PC-3 (cell line): ENCODE results near the gene METAP1D. TPM values are rescaled to one million over a fixed set of nuclear protein-coding genes. Genes with fewer than 3 reads are reported as not detected.

Source experiments
- ATAC-seq: fragments of 200-7000 bp; cut with Tn5 transposase; 2 replicates; pipeline ENCODE4 v1.9.1; 2020; ENCODE audit warnings: mild to moderate bottlenecking, moderate library complexity
- BruUV-seq: library from RNA; stranded (reverse); fragments of 400-500 nt; replicated peaks from 2 replicates; lab custom pipeline; 2021; lab: Mats Ljungman, UMichigan
- CTCF ChIA-PET: fragments of 300-600 bp; sonication (Branson Sonifier 250); formaldehyde crosslinking; loops from one replicate; lab custom pipeline; 2022; ENCODE audit warnings: antibody characterized with exemption; lab: Charles Lee
- POLR2A ChIA-PET: fragments of 300-600 bp; sonication (Branson Sonifier 250); formaldehyde crosslinking; loops from one replicate; lab custom pipeline; 2022; ENCODE audit warnings: antibody characterized with exemption; ENCODE audit not compliant: unreplicated experiment; lab: Charles Lee
- DNase-seq: peaks from one replicate; pipeline ENCODE4 v3.0.0-alpha.2; 2015
- H2AFZ ChIP-seq: fragments of 300-600 bp; sonication (generic); 2 replicates; pipeline ENCODE4 v1.6.0; 2016; ENCODE audit warnings: antibody characterized with exemption, low read length
- H3F3A ChIP-seq: fragments of 300-600 bp; sonication (generic); one replicate; pipeline ENCODE4 v1.6.0; 2017; ENCODE audit warnings: antibody characterized with exemption, low read length, control low read depth, mild to moderate bottlenecking; ENCODE audit not compliant: unreplicated experiment
- H3K27ac ChIP-seq: fragments of 300-600 bp; sonication (generic); 2 replicates; pipeline ENCODE4 v1.5.1; 2016; ENCODE audit warnings: mild to moderate bottlenecking, low read length
- H3K27me3 ChIP-seq: fragments of 300-600 bp; sonication (generic); 2 replicates; pipeline ENCODE4 v1.6.1; 2016; ENCODE audit warnings: low read length, mixed read lengths
- H3K36me3 ChIP-seq: fragments of 300-600 bp; sonication (generic); 2 replicates; pipeline ENCODE4 v1.6.1; 2016; ENCODE audit warnings: low read depth, mixed run types, low read length, mixed read lengths
- H3K4me1 ChIP-seq: fragments of 300-600 bp; sonication (generic); 2 replicates; pipeline ENCODE4 v1.5.1; 2016; ENCODE audit warnings: low read length; ENCODE audit not compliant: insufficient read depth
- H3K4me2 ChIP-seq: fragments of 300-600 bp; sonication (generic); 2 replicates; pipeline ENCODE4 v1.6.0; 2016; ENCODE audit warnings: low read length
- H3K4me3 ChIP-seq: fragments of 300-600 bp; sonication (generic); 2 replicates; pipeline ENCODE4 v1.5.1; 2016; ENCODE audit warnings: mild to moderate bottlenecking, low read length, mixed read lengths
- H3K79me2 ChIP-seq: fragments of 300-600 bp; sonication (generic); 2 replicates; pipeline ENCODE4 v1.6.1; 2017; ENCODE audit warnings: low read length, mixed read lengths
- H3K9ac ChIP-seq: fragments of 300-600 bp; sonication (generic); 2 replicates; pipeline ENCODE4 v1.6.0; 2016; ENCODE audit warnings: mild to moderate bottlenecking, low read length
- H3K9me2 ChIP-seq: fragments of 300-600 bp; sonication (generic); replicated peaks from 2 replicates; pipeline ENCODE4 v1.6.1; 2016; ENCODE audit warnings: mixed run types, low read length, mixed read lengths
- H3K9me3 ChIP-seq: fragments of 300-600 bp; sonication (generic); 2 replicates; pipeline ENCODE4 v1.6.1; 2016; ENCODE audit warnings: low read length, mixed read lengths
- H4K20me1 ChIP-seq: fragments of 300-600 bp; sonication (generic); 2 replicates; pipeline ENCODE4 v1.6.1; 2016; ENCODE audit warnings: low read length, mixed read lengths
- CTCF ChIP-seq: fragments of 300-600 bp; sonication (generic); conservative IDR thresholded peaks from 2 replicates; pipeline ENCODE4 v1.5.1; 2017; ENCODE audit warnings: antibody characterized with exemption, low read depth, mild to moderate bottlenecking, low read length
- EZH2 ChIP-seq: fragments of 300-600 bp; sonication (generic); IDR thresholded peaks from one replicate; pipeline ENCODE4 v1.6.1; 2017; ENCODE audit warnings: antibody characterized with exemption, mild to moderate bottlenecking, low read length; ENCODE audit not compliant: unreplicated experiment
- EZH2phosphoT487 ChIP-seq: fragments of 300-600 bp; sonication (generic); IDR thresholded peaks from 2 replicates; pipeline ENCODE4 v1.6.1; 2018; ENCODE audit warnings: mild to moderate bottlenecking, antibody characterized with exemption, low read length, borderline replicate concordance
- intact Hi-C: fragments of 100-400 bp; cut with micrococcal nuclease; formaldehyde crosslinking; loops from 2 replicates; pipeline ENCODE4 v1.9.0; 2023
- total RNA-seq: library from RNA; depleted of rRNA; stranded (reverse); fragments of >200 nt; gene quantifications from 2 replicates; pipeline ENCODE4 v1.2.3, GENCODE V29; 2014

METAP1D gene
- total RNA-seq, 1 experiment from 2014 or later, result 12.0 TPM

GRCh38 chr2:172086241-172087206, 86.8 kb downstream of the METAP1D start:
- intact Hi-C loops, result no loop called here

GRCh38 chr2:172087207-172087779, 87.5 kb downstream of the METAP1D start:
- H3K9me2 ChIP-seq, result no peaks in the 10 kb centered on the region
- peaks cover 3% of the 10 kb centered on the region for H3F3A ChIP-seq
- BruUV-seq, result no TSS peak
- peaks cover 26% of the 10 kb centered on the region for H3K79me2 ChIP-seq
- no peak overlapping the region for H3K9ac ChIP-seq
- no peak overlapping the region for H3K27ac ChIP-seq
- POLR2A ChIA-PET, result no interaction called here
- TF ChIP-seq EZH2, result no peak
- TF ChIP-seq CTCF, result no peak
- TF ChIP-seq EZH2phosphoT487, result no peak
- CTCF ChIA-PET, result no interaction called here
- peak overlapping the region; percentile 78; the same call in 1 of the 2 replicates for H2AFZ ChIP-seq
- no peaks in the 10 kb centered on the region for H4K20me1 ChIP-seq
- DNase-seq (no peak), ATAC-seq (no peak)
- peak overlapping the region; percentile 94 for H3K4me3 ChIP-seq
- intact Hi-C loops, result no loop called here
- H3K36me3 ChIP-seq, result no peaks in the 10 kb centered on the region
- H3K4me2 ChIP-seq, result peak overlapping the region; percentile 100
- H3K27me3 ChIP-seq, result no peaks in the 10 kb centered on the region
- H3K4me1 ChIP-seq, result peaks cover 16% of the 10 kb centered on the region; the same call in 1 of the 2 replicates
- no peaks in the 10 kb centered on the region for H3K9me3 ChIP-seq

More at GRCh38 chr2:172086241-172087206, 86.8 kb downstream of the METAP1D start:
- DNase-seq (peak; percentile 57), ATAC-seq (peak; percentile 7; the same call in 1 of the 2 replicates)
- no peaks in the 10 kb centered on the region for H3K27me3 ChIP-seq
- H3K27ac ChIP-seq, result no peak overlapping the region
- H3K36me3 ChIP-seq, result no peaks in the 10 kb centered on the region
- peak overlapping the region; percentile 78 for H2AFZ ChIP-seq
- peak overlapping the region; percentile 100 for H3K4me2 ChIP-seq
- ChIA-PET POLR2A (no interaction called here), CTCF (interaction anchor here (1.4 kb wide), 1 partner anchor 41 kb away, joined by 7 read pairs; no protein-coding TSS in a partner anchor)
- H4K20me1 ChIP-seq, result no peaks in the 10 kb centered on the region
- peak overlapping the region; percentile 94 for H3K4me3 ChIP-seq
- no peaks in the 10 kb centered on the region for H3K9me2 ChIP-seq
- no peak for TF ChIP-seq EZH2phosphoT487
- no peak; the same call in 1 of the 2 replicates for TF ChIP-seq CTCF
- TF ChIP-seq EZH2, result no peak
- no peaks in the 10 kb centered on the region for H3K9me3 ChIP-seq
- H3K4me1 ChIP-seq, result peaks cover 16% of the 10 kb centered on the region; the same call in 1 of the 2 replicates
- peaks cover 3% of the 10 kb centered on the region for H3F3A ChIP-seq
- no TSS peak for BruUV-seq
- peak overlapping the region; percentile 79 for H3K9ac ChIP-seq
- H3K79me2 ChIP-seq, result peaks cover 26% of the 10 kb centered on the region
